ENCODE results near the gene ZMAT5.

GRCh38 chr22:29705651-29706050 lies 61.2 kb downstream of the ZMAT5 start:
- TF ChIP-seq, protein P1, sequence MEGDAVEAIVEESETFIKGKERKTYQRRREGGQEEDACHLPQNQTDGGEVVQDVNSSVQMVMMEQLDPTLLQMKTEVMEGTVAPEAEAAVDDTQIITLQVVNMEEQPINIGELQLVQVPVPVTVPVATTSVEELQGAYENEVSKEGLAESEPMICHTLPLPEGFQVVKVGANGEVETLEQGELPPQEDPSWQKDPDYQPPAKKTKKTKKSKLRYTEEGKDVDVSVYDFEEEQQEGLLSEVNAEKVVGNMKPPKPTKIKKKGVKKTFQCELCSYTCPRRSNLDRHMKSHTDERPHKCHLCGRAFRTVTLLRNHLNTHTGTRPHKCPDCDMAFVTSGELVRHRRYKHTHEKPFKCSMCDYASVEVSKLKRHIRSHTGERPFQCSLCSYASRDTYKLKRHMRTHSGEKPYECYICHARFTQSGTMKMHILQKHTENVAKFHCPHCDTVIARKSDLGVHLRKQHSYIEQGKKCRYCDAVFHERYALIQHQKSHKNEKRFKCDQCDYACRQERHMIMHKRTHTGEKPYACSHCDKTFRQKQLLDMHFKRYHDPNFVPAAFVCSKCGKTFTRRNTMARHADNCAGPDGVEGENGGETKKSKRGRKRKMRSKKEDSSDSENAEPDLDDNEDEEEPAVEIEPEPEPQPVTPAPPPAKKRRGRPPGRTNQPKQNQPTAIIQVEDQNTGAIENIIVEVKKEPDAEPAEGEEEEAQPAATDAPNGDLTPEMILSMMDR (IDR thresholded peaks at IDR 0.05), result no peak
- no peak for TF ChIP-seq EP300 (IDR thresholded peaks at IDR 0.05)
